GM18498 (cell line): Measurements from ENCODE around the gene GLE1.

Source experiments
- ATAC-seq: cut with Tn5 transposase; IDR thresholded peaks from one replicate; pipeline ENCODE4 v1.9.1; 2021; ENCODE audit warnings: mild to moderate bottlenecking, moderate library complexity; ENCODE audit not compliant: unreplicated experiment

Gene GLE1

GRCh38 chr9:128504485-128505413 lies at the start of gene GLE1:
TSS of gene GLE1 (plus strand) at chr9:128504719. CDS start at chr9:128504806, 87 bp downstream.
- peak; percentile 87 for ATAC-seq

GRCh38 chr9:128454991-128455390 lies 49.5 kb upstream of the GLE1 start:
- no peak for ATAC-seq

GRCh38 chr9:128455849-128456612 lies 48.5 kb upstream of the GLE1 start, which contains the start of gene ODF2:
TSS of gene ODF2 (plus strand) at chr9:128456006. CDS start at chr9:128456092, 86 bp downstream.
- ATAC-seq, result peak; percentile 90

GRCh38 chr9:128456613-128457061 lies 47.9 kb upstream of the GLE1 start:
- ATAC-seq, result peak; percentile 51

GRCh38 chr9:128457207-128457606 lies 47.3 kb upstream of the GLE1 start:
- no peak for ATAC-seq

GRCh38 chr9:128459011-128459410 lies 45.5 kb upstream of the GLE1 start:
- ATAC-seq, result no peak

- ATAC-seq, result no peak
Observed at GRCh38 chr9:128469070-128469469, 35.4 kb upstream of the GLE1 start.

GRCh38 chr9:128470560-128470959 lies 34.0 kb upstream of the GLE1 start:
- ATAC-seq, result no peak

- ATAC-seq, result no peak
Observed at GRCh38 chr9:128473104-128473503, 31.4 kb upstream of the GLE1 start.

- ATAC-seq, result no peak
Observed at GRCh38 chr9:128475867-128476266, 28.7 kb upstream of the GLE1 start.

- ATAC-seq, result no peak
Observed at GRCh38 chr9:128479262-128479661, 25.3 kb upstream of the GLE1 start.

GRCh38 chr9:128481561-128481960 lies 23.0 kb upstream of the GLE1 start:
- ATAC-seq, result no peak

GRCh38 chr9:128482186-128482585 lies 22.3 kb upstream of the GLE1 start:
- no peak for ATAC-seq

GRCh38 chr9:128484686-128485413 lies 19.7 kb upstream of the GLE1 start:
- no peak for ATAC-seq

- ATAC-seq, result no peak
Observed at GRCh38 chr9:128485414-128485855, 19.1 kb upstream of the GLE1 start.

GRCh38 chr9:128486201-128486600 lies 18.3 kb upstream of the GLE1 start:
- ATAC-seq, result no peak

- no peak for ATAC-seq
Observed at GRCh38 chr9:128493424-128493823, 11.1 kb upstream of the GLE1 start.

- ATAC-seq, result no peak
Observed at GRCh38 chr9:128494108-128494745, 10.3 kb upstream of the GLE1 start.

GRCh38 chr9:128494746-128495129 lies 9.8 kb upstream of the GLE1 start:
- ATAC-seq, result no peak

- ATAC-seq, result no peak
Observed at GRCh38 chr9:128495296-128495695, 9.2 kb upstream of the GLE1 start.
